Kidney epithelial cell (primary cell): Measurements from ENCODE around the gene RBBP5. TPM values are rescaled to one million over a fixed set of nuclear protein-coding genes. Genes with fewer than 3 reads are reported as not detected.
"Not testable (repeated sequence)": the region's sequence is repeated elsewhere in the genome, so short reads cannot be mapped to it uniquely, and the experiment has no call there.

Experiments
- DNase-seq: peaks from one replicate; pipeline ENCODE4 v3.0.0-alpha.2; 2010; ENCODE audit warnings: low read depth
- H3K27me3 ChIP-seq: 2 replicates; pipeline ENCODE4 v1.6.0; 2011; ENCODE audit warnings: low read length; ENCODE audit not compliant: control insufficient read depth, insufficient read depth
- H3K36me3 ChIP-seq: 2 replicates; pipeline ENCODE4 v1.5.1; 2011; ENCODE audit warnings: low read length; ENCODE audit not compliant: control insufficient read depth, insufficient read depth
- H3K4me3 ChIP-seq: 2 replicates; pipeline ENCODE4 v1.5.1; 2011; ENCODE audit warnings: low read depth, mild to moderate bottlenecking, control low read depth, low read length
- CTCF ChIP-seq: IDR thresholded peaks from 2 replicates; pipeline ENCODE4 v1.5.1; 2011; ENCODE audit warnings: mild to moderate bottlenecking, moderate library complexity, low read length, control low read depth, inconsistent platforms; ENCODE audit not compliant: insufficient read depth, poor library complexity, severe bottlenecking
- total RNA-seq: library from RNA; depleted of rRNA; stranded (reverse); fragments of >200 nt; gene quantifications from 2 replicates; pipeline ENCODE4 v1.2.3, GENCODE V29; 2015

Gene RBBP5
- total RNA-seq, 1 donor from 2014 or later: 15.4 TPM

- H3K36me3 ChIP-seq: no peaks in the 10 kb centered on the region
- H3K27me3 ChIP-seq: no peaks in the 10 kb centered on the region
- DNase-seq: no peak
- H3K4me3 ChIP-seq: no peak overlapping the region
- no peak for TF ChIP-seq CTCF
Observed at GRCh38 chr1:205162301-205162700, 40.5 kb upstream of the RBBP5 start.

- Histone ChIP-seq H3K4me3 (no peak overlapping the region), H3K36me3 (peaks cover 2% of the 10 kb centered on the region), H3K27me3 (no peaks in the 10 kb centered on the region)
- TF ChIP-seq CTCF: no peak
- no peak for DNase-seq
Observed at GRCh38 chr1:205161076-205161475, 39.3 kb upstream of the RBBP5 start.

- DNase-seq: no peak
- TF ChIP-seq CTCF: no peak
- Histone ChIP-seq H3K4me3 (no peak overlapping the region), H3K27me3 (no peaks in the 10 kb centered on the region), H3K36me3 (peaks cover 2% of the 10 kb centered on the region)
Observed at GRCh38 chr1:205158048-205158616, 36.4 kb upstream of the RBBP5 start.

GRCh38 chr1:205155665-205156377, 34.0 kb upstream of the RBBP5 start:
- not testable (repeated sequence) for DNase-seq, H3K4me3 ChIP-seq, H3K36me3 ChIP-seq, H3K27me3 ChIP-seq

GRCh38 chr1:205152505-205152904, 30.7 kb upstream of the RBBP5 start:
- no peak for DNase-seq
- H3K4me3 ChIP-seq: no peak overlapping the region
- H3K27me3 ChIP-seq: no peaks in the 10 kb centered on the region
- H3K36me3 ChIP-seq: peaks cover 2% of the 10 kb centered on the region
- no peak for TF ChIP-seq CTCF

- Histone ChIP-seq H3K27me3 (no peaks in the 10 kb centered on the region), H3K36me3 (no peaks in the 10 kb centered on the region), H3K4me3 (no peak overlapping the region)
- no peak for DNase-seq
- TF ChIP-seq CTCF: no peak
Observed at GRCh38 chr1:205150651-205151428, 29.1 kb upstream of the RBBP5 start.
